Esophagus muscularis mucosa (tissue), 3 donors: ENCODE measurements around the gene ZNF518A.

Experiments
- CTCF ChIP-seq, 3 experiments: fragments of 200-600 bp in 2 of 3; fragments of 450-650 bp in 1 of 3; sonication (generic) in 2 of 3; IDR thresholded peaks; one replicate each; pipeline ENCODE4 v1.5.1; 2017 to 2019; ENCODE audit warnings: antibody characterized with exemption in 3 of 3, mild to moderate bottlenecking in 2 of 3, moderate library complexity in 1 of 3
- POLR2A ChIP-seq: fragments of 450-650 bp; IDR thresholded peaks from one replicate; pipeline ENCODE4 v1.6.1; 2017; ENCODE audit warnings: antibody characterized with exemption, moderate library complexity, mild to moderate bottlenecking, low read depth

GRCh38 chr10:96096958-96097357, 33.1 kb upstream of the ZNF518A start:
- TF ChIP-seq CTCF (IDR thresholded peaks at IDR 0.05) (no peak), POLR2A (no peak)
